HFF-Myc (cell line): ENCODE results near the gene SCPEP1.

Source experiments
- DNase-seq: peaks from one replicate; pipeline ENCODE4 v3.0.0-alpha.2; 2011; ENCODE audit warnings: low read depth; ENCODE audit errors: extremely low read depth
- H3K4me3 ChIP-seq: replicated peaks from 2 replicates; pipeline ENCODE4 v1.5.1; 2011; ENCODE audit warnings: low read depth, mild to moderate bottlenecking, control low read depth, low read length
- CTCF ChIP-seq: IDR thresholded peaks from 2 replicates; pipeline ENCODE4 v1.5.1; 2012; ENCODE audit warnings: mild to moderate bottlenecking, low read depth, low read length, control low read depth; ENCODE audit errors: missing control alignments

Gene SCPEP1

GRCh38 chr17:57032343-57032742 is 54.4 kb downstream of the SCPEP1 start:
- no peak for TF ChIP-seq CTCF
- no peak overlapping the region for H3K4me3 ChIP-seq
- DNase-seq: no peak

- no peak for DNase-seq
- no peak for TF ChIP-seq CTCF
- no peak overlapping the region for H3K4me3 ChIP-seq
These were observed 55.4 kb downstream of the SCPEP1 start for GRCh38 chr17:57033296-57033695.

GRCh38 chr17:57034807-57035754 is 57.1 kb downstream of the SCPEP1 start:
- H3K4me3 ChIP-seq: no peak overlapping the region
- no peak for DNase-seq
- TF ChIP-seq CTCF: no peak

GRCh38 chr17:57035971-57036481 is 58.1 kb downstream of the SCPEP1 start:
- no peak for DNase-seq
- no peak for TF ChIP-seq CTCF
- H3K4me3 ChIP-seq: no peak overlapping the region

- no peak for TF ChIP-seq CTCF
- H3K4me3 ChIP-seq: no peak overlapping the region
- no peak for DNase-seq
These were observed 59.5 kb downstream of the SCPEP1 start for GRCh38 chr17:57037411-57037810.

GRCh38 chr17:57038486-57038885 is 60.6 kb downstream of the SCPEP1 start:
- DNase-seq: no peak
- TF ChIP-seq CTCF: no peak

GRCh38 chr17:57040571-57040970 is 62.6 kb downstream of the SCPEP1 start:
- DNase-seq: no peak
- no peak for TF ChIP-seq CTCF
- no peak overlapping the region for H3K4me3 ChIP-seq

More at GRCh38 chr17:57038486-57038885, 60.6 kb downstream of the SCPEP1 start:
- H3K4me3 ChIP-seq: no peak overlapping the region
